Measurements from ENCODE around the gene ARHGAP18.

The ARHGAP18 gene

GRCh38 chr6:129651291-129651691 lies 58.7 kb downstream of the ARHGAP18 start:
- no peaks in the 10 kb centered on the region for H3K36me3 ChIP-seq (ENCODE audit: insufficient read depth, low read length)
- no peaks in the 10 kb centered on the region for H3F3A ChIP-seq (ENCODE audit: low read depth)
- no peak for TF ChIP-seq EZH2phosphoT487 (IDR thresholded peaks at IDR 0.05; ENCODE audit: borderline replicate concordance)
- TF ChIP-seq CTCF (conservative IDR thresholded peaks at IDR 0.05; ENCODE audit: low read length): no peak
- peaks cover 44% of the 10 kb centered on the region for H3K4me1 ChIP-seq (ENCODE audit: insufficient read depth, low read length, poor library complexity, severe bottlenecking)
- no peaks in the 10 kb centered on the region for H4K20me1 ChIP-seq (ENCODE audit: insufficient read depth, low read length, poor library complexity, severe bottlenecking)
- no peak overlapping the region for H2AFZ ChIP-seq (ENCODE audit: low read length)
- H3K79me2 ChIP-seq (ENCODE audit: insufficient read depth, low read length): peaks cover 29% of the 10 kb centered on the region
- no peak overlapping the region for H3K9ac ChIP-seq (ENCODE audit: low read depth, low read length, poor library complexity, severe bottlenecking)
- H3K9me2 ChIP-seq (replicated peaks; ENCODE audit: low read depth, low read length): no peaks in the 10 kb centered on the region
- H3K4me2 ChIP-seq (ENCODE audit: low read depth, low read length, poor library complexity, severe bottlenecking): peak overlapping the region; percentile 6
- H3K4me3 ChIP-seq (ENCODE audit: low read length, poor library complexity, severe bottlenecking): no peak overlapping the region
- no peaks in the 10 kb centered on the region for H3K27me3 ChIP-seq (ENCODE audit: insufficient read depth, low read length, poor library complexity, severe bottlenecking)
- H3K9me3 ChIP-seq (ENCODE audit: insufficient read depth, low read depth, low read length): no peaks in the 10 kb centered on the region

- no peak for TF ChIP-seq EZH2phosphoT487 (IDR thresholded peaks at IDR 0.05; ENCODE audit: borderline replicate concordance)
- TF ChIP-seq CTCF (conservative IDR thresholded peaks at IDR 0.05; ENCODE audit: low read length): no peak
- Histone ChIP-seq H3K4me1 (ENCODE audit: insufficient read depth, low read length, poor library complexity, severe bottlenecking) (peaks cover 45% of the 10 kb centered on the region), H2AFZ (ENCODE audit: low read length) (no peak overlapping the region), H3K4me2 (ENCODE audit: low read depth, low read length, poor library complexity, severe bottlenecking) (no peak overlapping the region), H4K20me1 (ENCODE audit: insufficient read depth, low read length, poor library complexity, severe bottlenecking) (no peaks in the 10 kb centered on the region), H3F3A (ENCODE audit: low read depth) (no peaks in the 10 kb centered on the region), H3K9ac (ENCODE audit: low read depth, low read length, poor library complexity, severe bottlenecking) (no peak overlapping the region), H3K27me3 (ENCODE audit: insufficient read depth, low read length, poor library complexity, severe bottlenecking) (no peaks in the 10 kb centered on the region), H3K4me3 (ENCODE audit: low read length, poor library complexity, severe bottlenecking) (no peak overlapping the region), H3K9me3 (ENCODE audit: insufficient read depth, low read depth, low read length) (no peaks in the 10 kb centered on the region), H3K79me2 (ENCODE audit: insufficient read depth, low read length) (peaks cover 20% of the 10 kb centered on the region), H3K9me2 (replicated peaks; ENCODE audit: low read depth, low read length) (no peaks in the 10 kb centered on the region), H3K36me3 (ENCODE audit: insufficient read depth, low read length) (no peaks in the 10 kb centered on the region)
Measured at GRCh38 chr6:129648819-129649491, 61.0 kb downstream of the ARHGAP18 start.

- peaks cover 14% of the 10 kb centered on the region for H3K79me2 ChIP-seq (ENCODE audit: insufficient read depth, low read length)
- no peak overlapping the region for H3K4me3 ChIP-seq (ENCODE audit: low read length, poor library complexity, severe bottlenecking)
- H3K4me1 ChIP-seq (ENCODE audit: insufficient read depth, low read length, poor library complexity, severe bottlenecking): peaks cover 26% of the 10 kb centered on the region
- H3K9me2 ChIP-seq (replicated peaks; ENCODE audit: low read depth, low read length): no peaks in the 10 kb centered on the region
- no peaks in the 10 kb centered on the region for H4K20me1 ChIP-seq (ENCODE audit: insufficient read depth, low read length, poor library complexity, severe bottlenecking)
- no peaks in the 10 kb centered on the region for H3K9me3 ChIP-seq (ENCODE audit: insufficient read depth, low read depth, low read length)
- no peak overlapping the region for H3K4me2 ChIP-seq (ENCODE audit: low read depth, low read length, poor library complexity, severe bottlenecking)
- no peaks in the 10 kb centered on the region for H3K27me3 ChIP-seq (ENCODE audit: insufficient read depth, low read length, poor library complexity, severe bottlenecking)
- TF ChIP-seq EZH2phosphoT487 (IDR thresholded peaks at IDR 0.05; ENCODE audit: borderline replicate concordance) (no peak), CTCF (conservative IDR thresholded peaks at IDR 0.05; ENCODE audit: low read length) (no peak)
- H3K36me3 ChIP-seq (ENCODE audit: insufficient read depth, low read length): no peaks in the 10 kb centered on the region
- H3F3A ChIP-seq (ENCODE audit: low read depth): no peaks in the 10 kb centered on the region
- no peak overlapping the region for H3K9ac ChIP-seq (ENCODE audit: low read depth, low read length, poor library complexity, severe bottlenecking)
- no peak overlapping the region for H2AFZ ChIP-seq (ENCODE audit: low read length)
Measured at GRCh38 chr6:129647044-129647443, 62.9 kb downstream of the ARHGAP18 start.
